Esophagus muscularis mucosa (tissue), 3 donors: ENCODE data around the gene PGAP1.

Experiments
- POLR2A ChIP-seq: fragments of 450-650 bp; IDR thresholded peaks from one replicate; pipeline ENCODE4 v1.6.1; 2017; ENCODE audit warnings: antibody characterized with exemption, moderate library complexity, mild to moderate bottlenecking, low read depth
- POLR2AphosphoS5 ChIP-seq, 2 donors: sonication (generic); formaldehyde crosslinking; IDR thresholded peaks; one replicate each; pipeline ENCODE4 v1.6.1; 2017; ENCODE audit warnings: antibody characterized with exemption in 2 of 2
- TF ChIP-seq, protein P1 (sequence below), 3 experiments: fragments of 200-600 bp in 2 of 3; fragments of 450-650 bp in 1 of 3; sonication (generic) in 2 of 3; IDR thresholded peaks; one replicate each; pipeline ENCODE4 v1.5.1; 2017 to 2019; ENCODE audit warnings: antibody characterized with exemption in 3 of 3, mild to moderate bottlenecking in 2 of 3, moderate library complexity in 1 of 3

- TF ChIP-seq, protein P1, sequence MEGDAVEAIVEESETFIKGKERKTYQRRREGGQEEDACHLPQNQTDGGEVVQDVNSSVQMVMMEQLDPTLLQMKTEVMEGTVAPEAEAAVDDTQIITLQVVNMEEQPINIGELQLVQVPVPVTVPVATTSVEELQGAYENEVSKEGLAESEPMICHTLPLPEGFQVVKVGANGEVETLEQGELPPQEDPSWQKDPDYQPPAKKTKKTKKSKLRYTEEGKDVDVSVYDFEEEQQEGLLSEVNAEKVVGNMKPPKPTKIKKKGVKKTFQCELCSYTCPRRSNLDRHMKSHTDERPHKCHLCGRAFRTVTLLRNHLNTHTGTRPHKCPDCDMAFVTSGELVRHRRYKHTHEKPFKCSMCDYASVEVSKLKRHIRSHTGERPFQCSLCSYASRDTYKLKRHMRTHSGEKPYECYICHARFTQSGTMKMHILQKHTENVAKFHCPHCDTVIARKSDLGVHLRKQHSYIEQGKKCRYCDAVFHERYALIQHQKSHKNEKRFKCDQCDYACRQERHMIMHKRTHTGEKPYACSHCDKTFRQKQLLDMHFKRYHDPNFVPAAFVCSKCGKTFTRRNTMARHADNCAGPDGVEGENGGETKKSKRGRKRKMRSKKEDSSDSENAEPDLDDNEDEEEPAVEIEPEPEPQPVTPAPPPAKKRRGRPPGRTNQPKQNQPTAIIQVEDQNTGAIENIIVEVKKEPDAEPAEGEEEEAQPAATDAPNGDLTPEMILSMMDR (IDR thresholded peaks at IDR 0.05) = no peak
- TF ChIP-seq POLR2AphosphoS5 (IDR thresholded peaks at IDR 0.05) (no peak), POLR2A (no peak)
These were observed 1.3 kb downstream of the PGAP1 start for GRCh38 chr2:196925051-196925767.
